Glomerular visceral epithelial cell (primary cell): Measurements from ENCODE around the gene THPO.
A peak's percentile ranks its signal among the peaks of the same experiment; 100 is the strongest.

Experiments
- DNase-seq: peaks from one replicate; pipeline ENCODE4 v3.0.0-alpha.2; 2016; ENCODE audit errors: extremely low spot score

The THPO gene

DNA sequence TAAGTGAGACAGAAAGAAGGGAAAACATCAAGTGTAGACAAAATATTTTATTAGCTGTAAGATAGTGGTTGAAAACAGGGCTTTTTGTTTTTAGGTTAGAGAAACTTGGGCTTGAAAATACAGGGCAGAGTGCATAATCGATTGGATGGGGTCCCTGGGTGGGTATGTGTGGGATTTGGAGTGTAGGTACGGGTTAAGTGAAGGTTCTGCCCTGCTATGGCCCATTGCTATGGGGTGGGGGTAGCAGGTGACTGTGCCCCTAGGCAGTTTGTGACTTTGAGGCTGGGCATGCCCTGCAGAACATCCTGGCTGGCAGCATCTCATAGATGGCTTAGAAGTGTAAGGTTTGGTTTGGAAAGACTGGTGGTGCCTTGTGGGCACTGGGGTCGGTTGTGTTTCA is 44.3 kb downstream of the THPO start:
- no peak for DNase-seq

DNA sequence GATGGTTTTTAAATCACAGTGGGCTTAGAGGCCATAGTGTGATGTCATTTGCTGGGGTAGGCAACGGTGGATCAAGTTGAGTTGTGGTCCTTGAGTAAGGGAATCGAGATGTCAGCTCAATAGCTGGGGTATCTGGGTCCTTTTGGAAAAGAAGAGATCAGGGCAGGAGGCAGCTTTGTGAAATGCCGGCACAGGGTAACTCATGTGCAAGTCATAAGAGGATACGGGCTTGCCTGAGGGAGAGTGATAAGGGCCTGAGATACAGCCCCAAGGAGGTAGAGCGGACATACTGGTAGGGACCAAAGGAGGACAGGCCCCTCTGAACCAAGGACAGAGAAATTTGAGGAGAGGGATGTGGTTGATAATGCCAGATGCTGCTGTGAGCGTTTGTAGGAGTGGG is 44.8 kb downstream of the THPO start:
- DNase-seq, result no peak

DNA sequence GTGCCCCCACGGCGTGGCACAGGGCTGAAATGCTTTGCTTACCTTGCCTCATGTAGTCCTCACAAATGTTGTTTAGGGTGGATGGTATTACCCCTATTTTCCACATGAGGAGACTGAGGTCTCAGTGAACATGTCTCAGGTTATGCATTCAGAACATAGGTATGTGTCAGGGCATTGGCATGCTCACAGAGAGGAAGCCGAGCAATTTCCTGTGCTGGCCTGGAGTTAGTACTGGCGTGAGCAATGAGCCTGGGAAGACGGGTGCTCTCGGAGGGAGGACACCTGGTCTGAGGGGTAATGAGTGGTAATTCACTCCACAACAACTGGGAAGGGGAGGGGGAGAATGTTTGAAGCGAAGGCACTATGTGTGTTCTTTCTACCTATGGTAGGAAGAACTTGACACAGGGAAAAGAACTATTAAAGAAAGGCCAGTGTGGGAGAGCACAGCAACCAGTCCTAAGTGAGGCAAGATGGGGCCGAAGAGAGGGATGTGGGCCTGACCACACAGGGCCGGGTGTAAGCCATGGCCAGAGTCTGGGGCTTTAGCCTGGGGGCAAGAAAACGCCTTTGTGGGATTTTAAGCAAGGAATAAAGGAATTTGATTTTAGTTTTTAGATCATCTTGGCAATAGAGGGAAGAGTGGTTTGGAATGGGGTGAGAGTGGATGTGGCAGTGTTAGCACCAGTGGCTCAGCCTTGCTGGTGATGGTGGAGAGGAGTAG is 45.5 kb downstream of the THPO start:
- peak; percentile 88 for DNase-seq

DNA sequence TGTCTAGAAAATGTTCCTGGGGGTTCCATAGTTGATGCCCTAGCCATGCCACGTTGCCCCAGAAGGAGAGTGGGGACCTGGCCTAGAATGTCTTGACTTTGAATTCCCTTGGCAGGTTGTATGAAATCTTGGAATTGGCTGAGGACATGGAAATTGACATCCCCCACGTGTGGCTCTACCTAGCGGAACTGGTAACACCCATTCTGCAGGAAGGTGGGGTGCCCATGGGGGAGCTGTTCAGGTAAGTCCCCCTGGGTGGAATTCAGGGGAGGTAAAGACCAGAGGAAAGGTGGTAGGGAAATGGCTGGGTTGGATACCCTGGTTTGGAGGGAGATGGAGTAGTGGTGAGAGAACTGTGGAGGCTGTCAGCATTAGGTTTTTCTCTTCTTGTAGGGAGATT is 49.5 kb downstream of the THPO start:
- DNase-seq, result no peak

DNA sequence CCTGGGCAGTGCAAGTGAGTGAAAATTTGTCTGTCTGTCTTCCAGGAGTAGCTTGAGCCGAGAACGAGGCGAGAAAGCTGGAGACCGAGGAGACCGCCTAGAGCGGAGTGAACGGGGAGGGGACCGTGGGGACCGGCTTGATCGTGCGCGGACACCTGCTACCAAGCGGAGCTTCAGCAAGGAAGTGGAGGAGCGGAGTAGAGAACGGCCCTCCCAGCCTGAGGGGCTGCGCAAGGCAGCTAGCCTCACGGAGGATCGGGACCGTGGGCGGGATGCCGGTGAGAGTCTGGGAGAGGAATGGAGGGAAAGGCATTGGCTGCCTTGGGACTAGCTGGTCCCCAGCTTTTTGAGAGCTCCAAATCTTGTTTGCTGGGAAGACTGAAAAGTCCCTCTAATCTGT is 50.8 kb downstream of the THPO start:
- no peak for DNase-seq

DNA sequence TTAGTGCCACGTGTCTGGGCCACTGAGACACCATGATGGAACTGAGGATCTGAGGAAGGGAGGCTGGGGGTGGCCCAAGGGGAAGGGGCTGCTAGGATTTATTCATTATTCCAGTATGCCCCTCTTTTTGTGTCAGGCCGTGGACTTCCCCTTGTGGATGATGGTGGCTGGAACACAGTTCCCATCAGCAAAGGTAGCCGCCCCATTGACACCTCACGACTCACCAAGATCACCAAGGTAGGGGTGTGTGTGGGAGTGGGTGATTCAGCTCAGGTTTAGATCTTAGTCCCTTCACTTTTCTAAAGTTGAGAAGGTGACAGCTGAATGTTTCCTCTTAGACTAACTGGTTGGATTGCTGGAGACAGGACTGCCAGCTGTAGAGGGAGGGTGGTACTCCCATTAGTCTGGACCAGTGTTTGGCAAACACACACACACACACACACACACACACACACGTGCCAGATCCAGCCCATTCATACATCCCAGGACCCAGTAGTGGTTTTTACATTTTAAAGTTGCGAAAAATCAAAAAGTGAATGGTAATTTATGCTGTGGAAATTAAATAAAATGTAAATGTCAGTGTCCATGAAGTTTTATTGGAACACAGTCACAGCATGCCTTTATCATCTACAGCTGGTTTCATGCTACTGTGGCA is 52.2 kb downstream of the THPO start:
- DNase-seq, result no peak

DNA sequence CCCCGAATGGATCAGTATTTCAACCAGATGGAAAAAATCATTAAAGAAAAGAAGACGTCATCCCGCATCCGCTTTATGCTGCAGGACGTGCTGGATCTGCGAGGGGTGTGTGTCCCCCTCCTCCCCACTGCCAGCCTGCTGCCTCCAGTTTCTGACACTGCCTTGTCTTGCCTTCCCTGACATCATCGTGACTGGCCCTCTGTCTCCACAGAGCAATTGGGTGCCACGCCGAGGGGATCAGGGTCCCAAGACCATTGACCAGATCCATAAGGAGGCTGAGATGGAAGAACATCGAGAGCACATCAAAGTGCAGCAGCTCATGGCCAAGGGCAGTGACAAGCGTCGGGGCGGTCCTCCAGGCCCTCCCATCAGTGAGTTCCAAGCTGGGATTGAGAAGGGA is 52.7 kb downstream of the THPO start:
- DNase-seq, result no peak

DNA sequence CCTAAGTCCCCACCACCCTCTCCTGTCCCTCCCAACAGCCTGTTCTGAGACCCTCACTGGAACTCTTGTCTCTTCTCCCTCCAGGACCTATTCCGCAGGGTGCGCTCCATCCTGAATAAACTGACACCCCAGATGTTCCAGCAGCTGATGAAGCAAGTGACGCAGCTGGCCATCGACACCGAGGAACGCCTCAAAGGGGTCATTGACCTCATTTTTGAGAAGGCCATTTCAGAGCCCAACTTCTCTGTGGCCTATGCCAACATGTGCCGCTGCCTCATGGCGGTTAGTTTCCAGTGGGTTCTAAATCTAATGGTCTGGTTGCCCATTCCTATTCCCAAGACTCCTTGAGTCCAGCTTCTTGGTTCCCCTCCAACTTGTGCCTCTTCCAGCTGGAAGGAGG is 54.3 kb downstream of the THPO start:
- no peak for DNase-seq

DNA sequence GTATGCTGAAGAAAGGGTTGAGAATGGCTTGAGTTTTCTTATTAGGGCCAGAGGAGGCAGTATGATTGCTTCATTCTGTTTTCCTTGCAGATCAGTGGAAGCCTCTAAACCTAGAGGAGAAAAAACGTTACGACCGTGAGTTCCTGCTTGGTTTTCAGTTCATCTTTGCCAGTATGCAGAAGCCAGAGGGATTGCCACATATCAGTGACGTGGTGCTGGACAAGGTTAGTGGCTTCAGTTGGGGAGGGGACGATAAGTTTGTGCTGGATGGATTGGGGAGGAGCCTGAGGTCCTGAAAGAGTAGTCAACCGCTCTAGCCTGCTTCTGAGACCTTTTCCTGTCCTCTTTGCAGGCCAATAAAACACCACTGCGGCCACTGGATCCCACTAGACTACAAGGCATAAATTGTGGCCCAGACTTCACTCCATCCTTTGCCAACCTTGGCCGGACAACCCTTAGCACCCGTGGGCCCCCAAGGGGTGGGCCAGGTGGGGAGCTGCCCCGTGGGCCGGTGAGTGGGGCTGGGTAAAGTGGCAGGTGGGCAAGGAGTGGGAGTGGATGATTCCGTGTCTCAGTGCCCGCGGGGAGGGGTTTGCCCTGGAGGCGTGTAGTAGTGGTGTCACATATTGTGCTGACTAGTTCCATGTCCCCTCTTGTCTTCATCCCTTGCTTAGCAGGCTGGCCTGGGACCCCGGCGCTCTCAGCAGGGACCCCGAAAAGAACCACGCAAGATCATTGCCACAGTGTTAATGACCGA is 55.1 kb downstream of the THPO start:
- DNase-seq, result no peak
